ENCODE measurements around the gene FBLN7.
A peak's percentile ranks its signal among the peaks of the same experiment; 100 is the strongest.
"Not testable (repeated sequence)": the region's sequence is repeated elsewhere in the genome, so short reads cannot be mapped to it uniquely, and the experiment has no call there.

FBLN7 gene

GRCh38 chr2:112187805-112188596 is 49.8 kb downstream of the FBLN7 start:
- peak; percentile 89 for DNase-seq

- DNase-seq = no peak
These were observed 50.9 kb downstream of the FBLN7 start for GRCh38 chr2:112189001-112189556.

DNA sequence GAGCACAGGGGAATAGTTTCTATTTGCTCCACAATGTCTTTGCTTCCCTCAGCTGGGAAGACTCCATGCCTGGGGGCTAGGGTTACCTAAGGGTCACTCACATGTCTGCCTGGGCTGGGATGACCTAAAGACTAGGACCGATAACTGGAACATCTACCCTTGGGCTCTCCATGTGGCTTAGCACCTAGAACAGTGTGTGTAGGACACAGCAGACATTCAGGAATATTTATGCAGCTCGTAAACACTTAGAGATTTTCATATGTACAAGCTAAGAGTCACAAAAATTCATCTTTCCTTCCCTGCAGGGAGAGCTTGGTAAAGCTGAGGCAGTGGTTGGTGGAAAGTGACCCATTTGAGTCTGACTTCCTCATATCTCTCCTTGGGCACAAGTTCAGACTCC is 55.8 kb downstream of the FBLN7 start:
- DNase-seq = no peak

GRCh38 chr2:112194482-112194881 is 56.3 kb downstream of the FBLN7 start:
- no peak for DNase-seq

DNA sequence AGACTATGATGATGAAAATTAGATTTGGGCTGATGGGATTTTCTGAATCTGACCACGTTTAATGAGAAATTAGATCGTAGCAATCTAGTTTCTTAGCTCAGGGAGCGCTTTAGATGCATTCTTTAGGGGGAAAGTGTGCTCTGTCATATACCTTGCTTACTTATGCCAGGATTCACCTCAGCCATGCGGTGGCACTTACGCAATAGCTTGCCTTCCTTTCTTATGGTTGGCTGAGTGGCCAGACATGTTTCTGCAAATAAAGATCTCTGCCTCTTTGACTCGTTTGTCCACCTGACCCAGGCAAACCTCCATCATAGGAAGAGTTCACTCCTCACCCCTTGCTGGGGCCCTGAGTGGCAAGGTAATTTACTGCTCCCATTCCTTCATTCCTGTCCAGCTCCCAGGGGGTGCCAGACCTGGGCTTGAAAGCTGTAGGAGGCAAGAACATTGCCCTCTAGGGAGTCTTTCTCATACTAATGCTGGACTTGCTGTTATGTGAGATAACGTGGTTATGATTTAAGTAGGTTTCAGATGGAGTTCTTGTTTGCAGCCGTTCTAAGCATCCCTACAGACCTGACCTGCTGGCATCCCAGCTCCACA is 57.1 kb downstream of the FBLN7 start:
- no peak for DNase-seq

DNA sequence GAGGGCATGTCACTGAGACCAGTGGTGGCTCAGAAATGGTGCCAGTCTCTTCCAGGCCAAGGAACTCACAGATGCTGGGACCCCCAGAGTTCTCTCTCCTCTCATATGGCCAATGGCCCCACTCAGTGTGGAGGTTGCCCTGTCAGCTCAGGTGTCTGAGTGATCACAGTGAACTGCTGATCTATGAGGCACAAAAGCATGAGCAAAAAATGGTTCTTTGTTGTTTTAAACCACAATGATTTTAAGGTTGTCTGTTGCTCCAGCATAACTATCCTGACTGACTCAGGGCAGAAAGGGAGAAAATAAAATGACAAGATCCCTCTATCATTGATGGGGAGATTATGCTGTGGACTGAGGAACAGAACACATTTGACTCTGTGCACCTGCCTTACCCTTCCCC is 57.8 kb downstream of the FBLN7 start:
- DNase-seq = no peak

DNA sequence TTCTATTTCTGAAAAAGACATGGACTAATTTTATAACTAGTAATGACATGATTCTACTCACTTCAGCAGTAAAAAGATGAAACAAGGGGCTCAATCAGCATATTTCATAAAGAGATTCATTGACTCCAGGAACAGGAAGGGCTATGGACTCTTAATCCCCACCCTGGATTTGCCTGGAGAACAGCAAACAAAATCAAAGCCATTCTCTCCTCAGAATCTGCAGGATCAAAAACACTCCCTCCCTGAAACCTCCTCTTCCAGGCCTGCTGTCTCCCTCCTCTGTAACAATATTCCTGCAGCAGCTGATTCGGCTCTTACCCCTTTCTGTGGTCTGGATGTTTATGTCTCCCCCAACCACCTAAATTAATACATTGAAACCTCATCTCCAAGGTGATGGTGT is 59.7 kb downstream of the FBLN7 start:
- no peak for DNase-seq

DNA sequence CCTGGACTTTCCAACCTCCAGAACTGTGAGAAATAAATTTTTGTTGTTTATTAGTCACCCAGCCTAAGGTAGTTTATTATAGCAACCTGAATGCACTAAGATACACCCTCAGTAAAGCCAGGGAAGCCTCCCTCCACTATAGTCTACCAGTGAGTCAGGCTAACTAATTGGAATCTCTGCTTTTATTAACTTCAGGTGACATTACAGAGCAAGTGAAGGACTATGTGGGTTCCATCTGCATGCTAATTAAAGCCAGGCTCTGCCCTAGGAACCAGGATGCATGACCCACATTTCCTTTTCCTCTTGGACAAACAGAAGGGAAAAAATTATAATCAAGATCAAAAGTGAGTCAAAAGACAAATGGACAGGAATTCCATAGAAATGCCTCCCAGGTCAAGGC is 60.6 kb downstream of the FBLN7 start:
- DNase-seq = no peak

GRCh38 chr2:112199188-112199587 is 61.0 kb downstream of the FBLN7 start:
- no peak for DNase-seq

DNA sequence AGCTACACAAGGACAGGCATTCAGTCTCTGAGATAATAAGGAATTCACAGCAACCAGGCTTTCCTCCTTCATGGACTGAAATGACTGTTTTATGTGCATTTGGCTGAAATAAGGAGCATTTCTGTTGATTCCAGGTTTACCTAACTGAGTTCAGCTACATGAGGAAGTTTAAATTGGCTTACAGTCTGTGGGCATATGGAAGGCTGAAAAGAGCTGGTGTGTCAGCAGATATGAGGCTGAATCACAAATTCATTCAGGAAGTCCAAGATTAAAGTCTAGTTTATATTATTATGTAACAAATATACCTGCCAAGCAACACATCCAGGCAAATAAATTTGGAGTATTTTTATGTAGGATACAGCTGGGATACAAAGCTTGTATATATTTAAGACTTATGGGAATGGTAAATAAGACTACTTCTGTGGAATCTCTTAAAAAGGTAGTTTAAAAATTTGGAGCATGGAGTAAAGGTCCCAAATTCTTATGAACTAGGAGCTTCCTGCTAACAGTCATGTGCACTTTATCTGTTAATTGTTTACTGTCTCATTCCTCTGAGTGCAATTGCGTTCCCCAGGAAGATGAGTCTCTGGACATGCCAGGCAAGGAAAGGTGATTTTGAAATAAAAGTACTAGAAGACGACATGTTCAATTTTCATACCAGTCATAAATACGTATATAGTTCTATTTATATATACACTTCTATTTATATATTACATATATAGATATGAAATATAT is 63.7 kb downstream of the FBLN7 start:
- no peak for DNase-seq

GRCh38 chr2:112204411-112204810 is 66.2 kb downstream of the FBLN7 start:
- DNase-seq = no peak

DNA sequence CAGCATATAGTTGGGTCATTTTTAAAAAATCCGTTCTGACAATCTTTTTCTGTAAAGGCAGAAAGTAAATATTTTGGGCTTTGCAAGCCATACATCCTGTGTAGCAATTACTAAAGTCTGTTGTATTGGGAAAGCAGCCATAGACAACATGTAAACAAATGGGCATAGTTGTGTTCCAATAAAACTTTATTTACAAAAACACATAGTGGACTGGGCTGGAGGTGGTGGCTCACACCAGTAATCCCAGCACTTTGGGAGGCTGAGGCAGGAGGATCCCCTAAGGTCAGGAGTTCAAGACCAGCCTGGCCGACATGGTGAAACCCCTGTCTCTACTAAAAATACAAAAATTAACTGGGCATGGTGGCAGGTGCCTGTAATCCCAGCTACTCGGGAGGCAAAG is 69.7 kb downstream of the FBLN7 start:
- DNase-seq = not testable (repeated sequence)

GRCh38 chr2:112216167-112216566 is 78.0 kb downstream of the FBLN7 start:
- DNase-seq = no peak

DNA sequence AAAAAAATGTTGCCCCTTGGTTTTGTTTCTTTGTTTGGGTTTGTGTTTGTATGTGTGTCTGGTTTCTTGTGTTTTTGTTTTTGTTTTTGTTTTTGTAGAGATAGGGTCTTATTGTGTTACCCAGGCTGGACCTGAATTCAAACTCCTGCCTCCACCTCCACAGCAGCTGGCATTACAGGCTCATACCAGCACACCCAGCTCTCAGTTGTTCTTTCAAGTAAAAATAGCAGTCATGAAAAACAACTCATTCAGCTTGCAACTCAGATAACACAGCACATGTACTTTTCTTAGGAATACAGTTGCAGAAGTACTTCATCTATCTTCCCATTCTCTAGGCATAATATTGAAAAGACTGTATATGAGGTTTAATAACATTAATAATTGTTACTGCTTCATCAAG is 79.7 kb downstream of the FBLN7 start:
- DNase-seq = no peak

- no peak for DNase-seq
These were observed 82.0 kb downstream of the FBLN7 start for GRCh38 chr2:112220186-112220585.

GRCh38 chr2:112220831-112221230 is 82.6 kb downstream of the FBLN7 start:
- DNase-seq = no peak

GRCh38 chr2:112229348-112229747 is 91.2 kb downstream of the FBLN7 start:
- DNase-seq = no peak

GRCh38 chr2:112230371-112230770 is 92.2 kb downstream of the FBLN7 start:
- DNase-seq = no peak
